WTC11 (cell line): ENCODE measurements around the gene NKD1. TPM values are rescaled to one million over a fixed set of nuclear protein-coding genes. Genes with fewer than 3 reads are reported as not detected.

Source experiments
- ATAC-seq: fragments of 200-7000 bp; cut with Tn5 transposase; 2 replicates; pipeline ENCODE4 v1.10.0; 2021; ENCODE audit warnings: mild to moderate bottlenecking, moderate library complexity
- CTCF ChIA-PET: fragments of 300-600 bp; sonication (Branson Sonifier 250); formaldehyde crosslinking; loops from one replicate; lab custom pipeline; 2021; ENCODE audit warnings: antibody characterized with exemption; lab: Charles Lee
- POLR2A ChIA-PET: fragments of 350-600 bp; sonication (Branson Sonifier 250); formaldehyde crosslinking; loops from one replicate; lab custom pipeline; 2021; ENCODE audit warnings: antibody characterized with exemption; lab: Charles Lee
- DNase-seq: peaks from one replicate; pipeline ENCODE4 v3.0.0; 2021; ENCODE audit warnings: low spot score
- H3K27ac Mint-ChIP-seq: 2 replicates; pipeline ENCODE4 v1.8.0; 2021; ENCODE audit warnings: mixed read lengths
- H3K27me3 Mint-ChIP-seq: 2 replicates; pipeline ENCODE4 v1.8.0; 2021; ENCODE audit warnings: low read depth, mild to moderate bottlenecking, moderate library complexity, mixed read lengths
- H3K36me3 Mint-ChIP-seq: 2 replicates; pipeline ENCODE4 v1.8.0; 2021; ENCODE audit warnings: mixed read lengths
- H3K4me1 Mint-ChIP-seq: 2 replicates; pipeline ENCODE4 v1.8.0; 2022; ENCODE audit warnings: mixed read lengths
- H3K4me3 Mint-ChIP-seq: 2 replicates; pipeline ENCODE4 v1.8.0; 2021; ENCODE audit warnings: mild to moderate bottlenecking, moderate library complexity, mixed read lengths
- H3K9me3 Mint-ChIP-seq: 2 replicates; pipeline ENCODE4 v1.8.0; 2021; ENCODE audit warnings: mixed read lengths
- ARID4B ChIP-seq: sonication (generic); formaldehyde crosslinking; IDR thresholded peaks from 2 replicates; pipeline ENCODE4 v1.8.0; 2023; ENCODE audit warnings: missing genetic modification reagents, mild to moderate bottlenecking, borderline replicate concordance
- CDX4 ChIP-seq: fragments of 250-450 bp; sonication (Bioruptor Pico); IDR thresholded peaks from 2 replicates; pipeline ENCODE4 v1.9.0; 2021; ENCODE audit warnings: moderate library complexity, mild to moderate bottlenecking, inconsistent platforms, borderline replicate concordance
- CTCF ChIP-seq: fragments of 200-600 bp; IDR thresholded peaks from 2 replicates; pipeline ENCODE4 v1.8.0; 2022; ENCODE audit warnings: antibody characterized with exemption
- E2F5 ChIP-seq: sonication (generic); formaldehyde crosslinking; IDR thresholded peaks from 2 replicates; pipeline ENCODE4 v1.8.1; 2022; ENCODE audit warnings: mild to moderate bottlenecking, moderate library complexity, missing genetic modification reagents
- ETV6 ChIP-seq: sonication (generic); formaldehyde crosslinking; IDR thresholded peaks from 2 replicates; pipeline ENCODE4 v1.8.1; 2022; ENCODE audit warnings: mild to moderate bottlenecking, missing genetic modification reagents
- FOXP4 ChIP-seq: sonication (generic); formaldehyde crosslinking; IDR thresholded peaks from 2 replicates; pipeline ENCODE4 v1.8.0; 2022; ENCODE audit warnings: mild to moderate bottlenecking, missing genetic modification reagents
- GTF2I ChIP-seq: fragments of 250-450 bp; sonication (Bioruptor Pico); conservative IDR thresholded peaks from 2 replicates; pipeline ENCODE4 v1.4.0; 2021; ENCODE audit warnings: mild to moderate bottlenecking
- IRF1 ChIP-seq: sonication (generic); formaldehyde crosslinking; IDR thresholded peaks from 2 replicates; pipeline ENCODE4 v1.8.0; 2023; ENCODE audit warnings: missing genetic modification reagents
- JUN ChIP-seq: sonication (generic); formaldehyde crosslinking; IDR thresholded peaks from 2 replicates; pipeline ENCODE4 v1.8.0; 2023; ENCODE audit warnings: mild to moderate bottlenecking, missing genetic modification reagents
- KAT7 ChIP-seq: sonication (generic); formaldehyde crosslinking; IDR thresholded peaks from 2 replicates; pipeline ENCODE4 v1.8.1; 2023; ENCODE audit warnings: missing genetic modification reagents, mild to moderate bottlenecking, borderline replicate concordance
- NFATC4 ChIP-seq: fragments of 250-450 bp; sonication (Bioruptor Pico); IDR thresholded peaks from 2 replicates; pipeline ENCODE4 v1.9.0; 2021; ENCODE audit warnings: mild to moderate bottlenecking
- OVOL2 ChIP-seq: fragments of 250-450 bp; sonication (Bioruptor Pico); IDR thresholded peaks from 2 replicates; pipeline ENCODE4 v1.9.0; 2021; ENCODE audit warnings: mild to moderate bottlenecking, borderline replicate concordance
- TCF7 ChIP-seq: sonication (generic); formaldehyde crosslinking; IDR thresholded peaks from 2 replicates; pipeline ENCODE4 v1.8.0; 2022; ENCODE audit warnings: mild to moderate bottlenecking, low read depth, missing genetic modification reagents, moderate library complexity
- TEAD4 ChIP-seq: sonication (generic); formaldehyde crosslinking; IDR thresholded peaks from 2 replicates; pipeline ENCODE4 v1.8.0; 2022; ENCODE audit warnings: mild to moderate bottlenecking, missing genetic modification reagents
- TP53 ChIP-seq: sonication (generic); formaldehyde crosslinking; IDR thresholded peaks from 2 replicates; pipeline ENCODE4 v1.8.1; 2023; ENCODE audit warnings: mild to moderate bottlenecking, missing genetic modification reagents
- USF2 ChIP-seq: sonication (generic); formaldehyde crosslinking; IDR thresholded peaks from 2 replicates; pipeline ENCODE4 v1.8.1; 2023; ENCODE audit warnings: mild to moderate bottlenecking, missing genetic modification reagents, moderate library complexity
- ZBTB21 ChIP-seq: sonication (generic); formaldehyde crosslinking; IDR thresholded peaks from 2 replicates; pipeline ENCODE4 v1.8.1; 2023; ENCODE audit warnings: mild to moderate bottlenecking, missing genetic modification reagents, borderline replicate concordance
- ZNF317 ChIP-seq: sonication (generic); formaldehyde crosslinking; IDR thresholded peaks from 2 replicates; pipeline ENCODE4 v1.8.1; 2023; ENCODE audit warnings: low read depth, mild to moderate bottlenecking, moderate library complexity, missing genetic modification reagents, borderline replicate concordance
- total RNA-seq: library from RNA; stranded (reverse); gene quantifications from 3 replicates; pipeline ENCODE4 v1.2.3, GENCODE V29; 2021

NKD1 gene
- total RNA-seq, 1 experiment from 2014 or later, result 6.0 TPM

GRCh38 chr16:50568187-50568815 lies 20.1 kb downstream of the NKD1 start:
- H3K9me3 Mint-ChIP-seq, result no peaks in the 10 kb centered on the region
- H3K27me3 Mint-ChIP-seq, result no peaks in the 10 kb centered on the region
- TF ChIP-seq IRF1 (CRISPR knock-in tag) (no peak), TEAD4 (CRISPR knock-in tag) (no peak), OVOL2 (CRISPR knock-in tag) (no peak), ETV6 (CRISPR knock-in tag) (no peak), ARID4B (CRISPR knock-in tag) (no peak), E2F5 (CRISPR knock-in tag) (no peak), KAT7 (CRISPR knock-in tag) (no peak), ZBTB21 (no peak), CDX4 (CRISPR knock-in tag) (no peak), TP53 (CRISPR knock-in tag) (no peak), TCF7 (no peak), GTF2I (no peak), JUN (CRISPR knock-in tag) (no peak), CTCF (no peak), NFATC4 (CRISPR knock-in tag) (no peak), FOXP4 (CRISPR knock-in tag) (no peak), USF2 (CRISPR knock-in tag) (no peak), ZNF317 (CRISPR knock-in tag) (no peak)
- CTCF ChIA-PET, result interaction anchor here (1.0 to 2.3 kb wide), 4 partner anchors 26 to 238 kb away, joined by 3 to 10 read pairs (median 5); no protein-coding TSS in a partner anchor
- no peak overlapping the region for H3K4me3 Mint-ChIP-seq
- ATAC-seq (no peak; the same call in 1 of the 2 replicates), DNase-seq (no peak)
- no peak overlapping the region for H3K27ac Mint-ChIP-seq
- no peaks in the 10 kb centered on the region for H3K36me3 Mint-ChIP-seq
- H3K4me1 Mint-ChIP-seq, result peaks cover 23% of the 10 kb centered on the region
- POLR2A ChIA-PET, result no interaction called here
